Neural progenitor cell (in vitro differentiated cells): ENCODE data around the gene SYNM.

Experiments
- EZH2 ChIP-seq: fragments of 200-600 bp; sonication (generic); IDR thresholded peaks from 2 replicates; pipeline ENCODE4 v1.6.1; 2017; ENCODE audit warnings: antibody characterized with exemption, mild to moderate bottlenecking, moderate library complexity
- TF ChIP-seq, protein P1 (sequence below): fragments of 200-600 bp; sonication (generic); IDR thresholded peaks from 2 replicates; pipeline ENCODE4 v1.5.1; 2017; ENCODE audit warnings: antibody characterized with exemption, mild to moderate bottlenecking

DNA sequence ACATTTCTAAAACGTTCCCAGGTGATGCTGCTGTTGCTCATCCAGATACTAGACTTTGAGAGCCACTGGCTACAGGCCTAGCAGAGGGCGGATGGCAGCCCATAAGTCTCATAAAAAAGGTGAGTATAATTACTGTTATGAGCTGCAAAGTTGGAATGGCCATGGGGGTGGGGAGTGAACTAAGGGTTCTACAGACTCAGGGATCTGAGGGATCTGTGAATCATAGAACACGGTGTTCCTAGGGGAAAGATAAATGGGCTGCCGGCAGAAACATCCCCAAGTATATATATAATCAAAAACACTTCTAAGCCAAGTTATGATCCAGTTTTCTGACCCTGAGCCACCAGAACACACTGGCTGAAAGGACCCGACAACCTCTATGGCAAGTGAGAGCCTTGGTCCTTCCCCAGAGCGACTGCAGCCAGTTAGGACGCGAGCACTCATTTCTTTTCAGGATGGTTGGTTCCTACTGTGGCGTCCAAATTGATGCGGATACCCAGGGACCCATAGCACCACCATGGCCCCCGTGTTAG, 7.9 kb upstream of the SYNM start:
- TF ChIP-seq, protein P1, sequence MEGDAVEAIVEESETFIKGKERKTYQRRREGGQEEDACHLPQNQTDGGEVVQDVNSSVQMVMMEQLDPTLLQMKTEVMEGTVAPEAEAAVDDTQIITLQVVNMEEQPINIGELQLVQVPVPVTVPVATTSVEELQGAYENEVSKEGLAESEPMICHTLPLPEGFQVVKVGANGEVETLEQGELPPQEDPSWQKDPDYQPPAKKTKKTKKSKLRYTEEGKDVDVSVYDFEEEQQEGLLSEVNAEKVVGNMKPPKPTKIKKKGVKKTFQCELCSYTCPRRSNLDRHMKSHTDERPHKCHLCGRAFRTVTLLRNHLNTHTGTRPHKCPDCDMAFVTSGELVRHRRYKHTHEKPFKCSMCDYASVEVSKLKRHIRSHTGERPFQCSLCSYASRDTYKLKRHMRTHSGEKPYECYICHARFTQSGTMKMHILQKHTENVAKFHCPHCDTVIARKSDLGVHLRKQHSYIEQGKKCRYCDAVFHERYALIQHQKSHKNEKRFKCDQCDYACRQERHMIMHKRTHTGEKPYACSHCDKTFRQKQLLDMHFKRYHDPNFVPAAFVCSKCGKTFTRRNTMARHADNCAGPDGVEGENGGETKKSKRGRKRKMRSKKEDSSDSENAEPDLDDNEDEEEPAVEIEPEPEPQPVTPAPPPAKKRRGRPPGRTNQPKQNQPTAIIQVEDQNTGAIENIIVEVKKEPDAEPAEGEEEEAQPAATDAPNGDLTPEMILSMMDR: no peak
- no peak for TF ChIP-seq EZH2
